Measurements from ENCODE around the gene CDC37L1. TPM values are rescaled to one million over a fixed set of nuclear protein-coding genes. Genes with fewer than 3 reads are reported as not detected.
A peak's percentile ranks its signal among the peaks of the same experiment; 100 is the strongest.

The CDC37L1 gene
- polyA plus RNA-seq, 1 of the 3 experiments (the other 2 are of a cell fraction), result 6.5 TPM

DNA sequence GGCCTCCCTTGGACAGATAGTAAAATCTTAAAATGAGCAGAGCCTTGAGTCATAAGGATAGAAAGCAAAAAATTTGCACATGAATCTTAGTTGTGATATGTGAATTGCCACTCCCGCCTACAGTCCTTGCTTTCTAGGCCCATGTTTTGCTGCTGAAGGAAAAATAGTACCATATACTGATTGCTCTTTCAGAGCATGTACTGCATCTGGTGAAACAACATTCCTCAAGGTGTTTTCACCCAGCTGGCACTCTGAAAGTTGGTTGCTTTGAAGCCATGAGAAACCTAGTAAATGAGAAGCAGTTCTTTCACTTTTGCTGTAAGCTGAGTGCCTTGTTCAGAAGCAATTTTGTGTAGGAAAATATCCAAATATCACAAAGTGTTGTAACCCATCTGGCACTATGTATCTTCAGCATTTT, 10.3 kb downstream of the CDC37L1 start:
- no peak overlapping the region for H3K4me2 ChIP-seq
- WGBS (ENCODE audit: low lambda C conversion rate), result 92% methylated on average over 1 of the region's 1 CpG
- H3K9me2 ChIP-seq, result no peaks in the 10 kb centered on the region
- TF ChIP-seq CHD2 (IDR thresholded peaks at IDR 0.05; ENCODE audit: low read length, partially characterized antibody) (no peak), MXI1 (IDR thresholded peaks at IDR 0.05; ENCODE audit: low read depth, low read length) (no peak), TEAD4 (IDR thresholded peaks at IDR 0.05; ENCODE audit: borderline replicate concordance, insufficient read depth) (no peak), FOSL2 (IDR thresholded peaks at IDR 0.05; ENCODE audit: borderline replicate concordance, low read depth) (no peak), YY1 (IDR thresholded peaks at IDR 0.05; ENCODE audit: low read depth) (no peak), EZH2phosphoT487 (IDR thresholded peaks at IDR 0.05; ENCODE audit: borderline replicate concordance, low read depth) (no peak), TCF12 (IDR thresholded peaks at IDR 0.05) (no peak), RFX5 (IDR thresholded peaks at IDR 0.05; ENCODE audit: low read length) (no peak), RXRA (IDR thresholded peaks at IDR 0.05; ENCODE audit: borderline replicate concordance, low read depth) (no peak), SMC3 (IDR thresholded peaks at IDR 0.05; ENCODE audit: low read depth, low read length) (no peak), RAD21 (IDR thresholded peaks at IDR 0.05; ENCODE audit: low read length) (no peak)
- TF ChIP-seq, protein P1, sequence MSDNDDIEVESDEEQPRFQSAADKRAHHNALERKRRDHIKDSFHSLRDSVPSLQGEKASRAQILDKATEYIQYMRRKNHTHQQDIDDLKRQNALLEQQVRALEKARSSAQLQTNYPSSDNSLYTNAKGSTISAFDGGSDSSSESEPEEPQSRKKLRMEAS (IDR thresholded peaks at IDR 0.05; ENCODE audit: low read depth), result no peak
- TF ChIP-seq, protein P2, sequence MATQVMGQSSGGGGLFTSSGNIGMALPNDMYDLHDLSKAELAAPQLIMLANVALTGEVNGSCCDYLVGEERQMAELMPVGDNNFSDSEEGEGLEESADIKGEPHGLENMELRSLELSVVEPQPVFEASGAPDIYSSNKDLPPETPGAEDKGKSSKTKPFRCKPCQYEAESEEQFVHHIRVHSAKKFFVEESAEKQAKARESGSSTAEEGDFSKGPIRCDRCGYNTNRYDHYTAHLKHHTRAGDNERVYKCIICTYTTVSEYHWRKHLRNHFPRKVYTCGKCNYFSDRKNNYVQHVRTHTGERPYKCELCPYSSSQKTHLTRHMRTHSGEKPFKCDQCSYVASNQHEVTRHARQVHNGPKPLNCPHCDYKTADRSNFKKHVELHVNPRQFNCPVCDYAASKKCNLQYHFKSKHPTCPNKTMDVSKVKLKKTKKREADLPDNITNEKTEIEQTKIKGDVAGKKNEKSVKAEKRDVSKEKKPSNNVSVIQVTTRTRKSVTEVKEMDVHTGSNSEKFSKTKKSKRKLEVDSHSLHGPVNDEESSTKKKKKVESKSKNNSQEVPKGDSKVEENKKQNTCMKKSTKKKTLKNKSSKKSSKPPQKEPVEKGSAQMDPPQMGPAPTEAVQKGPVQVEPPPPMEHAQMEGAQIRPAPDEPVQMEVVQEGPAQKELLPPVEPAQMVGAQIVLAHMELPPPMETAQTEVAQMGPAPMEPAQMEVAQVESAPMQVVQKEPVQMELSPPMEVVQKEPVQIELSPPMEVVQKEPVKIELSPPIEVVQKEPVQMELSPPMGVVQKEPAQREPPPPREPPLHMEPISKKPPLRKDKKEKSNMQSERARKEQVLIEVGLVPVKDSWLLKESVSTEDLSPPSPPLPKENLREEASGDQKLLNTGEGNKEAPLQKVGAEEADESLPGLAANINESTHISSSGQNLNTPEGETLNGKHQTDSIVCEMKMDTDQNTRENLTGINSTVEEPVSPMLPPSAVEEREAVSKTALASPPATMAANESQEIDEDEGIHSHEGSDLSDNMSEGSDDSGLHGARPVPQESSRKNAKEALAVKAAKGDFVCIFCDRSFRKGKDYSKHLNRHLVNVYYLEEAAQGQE (IDR thresholded peaks at IDR 0.05; ENCODE audit: low read depth, low read length), result no peak
- TF ChIP-seq, protein P3, sequence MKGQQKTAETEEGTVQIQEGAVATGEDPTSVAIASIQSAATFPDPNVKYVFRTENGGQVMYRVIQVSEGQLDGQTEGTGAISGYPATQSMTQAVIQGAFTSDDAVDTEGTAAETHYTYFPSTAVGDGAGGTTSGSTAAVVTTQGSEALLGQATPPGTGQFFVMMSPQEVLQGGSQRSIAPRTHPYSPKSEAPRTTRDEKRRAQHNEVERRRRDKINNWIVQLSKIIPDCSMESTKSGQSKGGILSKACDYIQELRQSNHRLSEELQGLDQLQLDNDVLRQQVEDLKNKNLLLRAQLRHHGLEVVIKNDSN (IDR thresholded peaks at IDR 0.05; ENCODE audit: borderline replicate concordance, low read depth), result no peak
- TF ChIP-seq, protein P4, sequence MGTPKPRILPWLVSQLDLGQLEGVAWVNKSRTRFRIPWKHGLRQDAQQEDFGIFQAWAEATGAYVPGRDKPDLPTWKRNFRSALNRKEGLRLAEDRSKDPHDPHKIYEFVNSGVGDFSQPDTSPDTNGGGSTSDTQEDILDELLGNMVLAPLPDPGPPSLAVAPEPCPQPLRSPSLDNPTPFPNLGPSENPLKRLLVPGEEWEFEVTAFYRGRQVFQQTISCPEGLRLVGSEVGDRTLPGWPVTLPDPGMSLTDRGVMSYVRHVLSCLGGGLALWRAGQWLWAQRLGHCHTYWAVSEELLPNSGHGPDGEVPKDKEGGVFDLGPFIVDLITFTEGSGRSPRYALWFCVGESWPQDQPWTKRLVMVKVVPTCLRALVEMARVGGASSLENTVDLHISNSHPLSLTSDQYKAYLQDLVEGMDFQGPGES (IDR thresholded peaks at IDR 0.05; ENCODE audit: low read depth, low read length), result no peak
- TF ChIP-seq, protein P5, sequence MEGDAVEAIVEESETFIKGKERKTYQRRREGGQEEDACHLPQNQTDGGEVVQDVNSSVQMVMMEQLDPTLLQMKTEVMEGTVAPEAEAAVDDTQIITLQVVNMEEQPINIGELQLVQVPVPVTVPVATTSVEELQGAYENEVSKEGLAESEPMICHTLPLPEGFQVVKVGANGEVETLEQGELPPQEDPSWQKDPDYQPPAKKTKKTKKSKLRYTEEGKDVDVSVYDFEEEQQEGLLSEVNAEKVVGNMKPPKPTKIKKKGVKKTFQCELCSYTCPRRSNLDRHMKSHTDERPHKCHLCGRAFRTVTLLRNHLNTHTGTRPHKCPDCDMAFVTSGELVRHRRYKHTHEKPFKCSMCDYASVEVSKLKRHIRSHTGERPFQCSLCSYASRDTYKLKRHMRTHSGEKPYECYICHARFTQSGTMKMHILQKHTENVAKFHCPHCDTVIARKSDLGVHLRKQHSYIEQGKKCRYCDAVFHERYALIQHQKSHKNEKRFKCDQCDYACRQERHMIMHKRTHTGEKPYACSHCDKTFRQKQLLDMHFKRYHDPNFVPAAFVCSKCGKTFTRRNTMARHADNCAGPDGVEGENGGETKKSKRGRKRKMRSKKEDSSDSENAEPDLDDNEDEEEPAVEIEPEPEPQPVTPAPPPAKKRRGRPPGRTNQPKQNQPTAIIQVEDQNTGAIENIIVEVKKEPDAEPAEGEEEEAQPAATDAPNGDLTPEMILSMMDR (IDR thresholded peaks at IDR 0.05), result no peak
- H3K36me3 ChIP-seq (replicated peaks in 1 of 2; ENCODE audit: control insufficient read depth in 1 of 2, insufficient read depth in 2 of 2, low read length in 1 of 2), result peaks cover 33 to 36% of the 10 kb centered on the region in 2 experiments
- H3F3A ChIP-seq (replicated peaks; ENCODE audit: insufficient read depth), result peaks cover 16% of the 10 kb centered on the region
- peaks cover 29% of the 10 kb centered on the region; the same call in 1 of the 2 replicates for H3K79me2 ChIP-seq (ENCODE audit: insufficient read depth)
- H3K9me3 ChIP-seq, result no peaks in the 10 kb centered on the region
- no peak overlapping the region for H2AFZ ChIP-seq (ENCODE audit: low read depth)
- no peak overlapping the region for H3K9ac ChIP-seq
- H3K4me3 ChIP-seq (ENCODE audit: low read depth in 2 of 2, low read length in 1 of 2), result no peak overlapping the region
- 0 out of 4 replicates have a peak overlapping the region, but pooled peaks of 1 of the 2 experiments have one; percentile 1 for H3K27ac ChIP-seq (ENCODE audit: low read depth in 2 of 2, low read length in 1 of 2)
- H3K4me1 ChIP-seq (ENCODE audit: control insufficient read depth in 1 of 2, insufficient read depth in 2 of 2, low read depth in 1 of 2, low read length in 1 of 2), result peaks cover 0 to 12% of the 10 kb centered on the region in 2 experiments; a peak in 2 of 4 replicates
- DNase-seq, result no peak
- H3K27me3 ChIP-seq (ENCODE audit: insufficient read depth), result no peaks in the 10 kb centered on the region
- ChIA-PET CTCF (no interaction called here), POLR2A (no interaction called here)
- no peaks in the 10 kb centered on the region for H4K20me1 ChIP-seq (ENCODE audit: insufficient read depth)
